ENCODE results near the gene ARHGAP6. TPM values are rescaled to one million over a fixed set of nuclear protein-coding genes. Genes with fewer than 3 reads are reported as not detected.

Gene ARHGAP6
- total and polyA plus RNA-seq, 2 of the 4 experiments (the other 2 are of a cell fraction), result 1.4 to 1.8 TPM

GRCh38 chrX:11125060-11125459 lies 540.7 kb downstream of the ARHGAP6 start:
- Histone ChIP-seq H3K23ac (ENCODE audit: low read depth, low read length) (no peak overlapping the region), H2AK9ac (replicated peaks; ENCODE audit: low read depth, low read length, poor library complexity) (no peak overlapping the region), H4K20me1 (ENCODE audit: insufficient read depth, low read length) (no peaks in the 10 kb centered on the region), H3K9ac (ENCODE audit: low read depth, low read length) (no peak overlapping the region), H3K4me2 (ENCODE audit: low read depth, low read length) (no peak overlapping the region), H3K4ac (ENCODE audit: low read depth, low read length) (no peak overlapping the region), H3K56ac (ENCODE audit: extremely low read depth, insufficient read depth, low read length) (no peak overlapping the region), H2AK5ac (ENCODE audit: low read depth, low read length) (no peak overlapping the region), H2BK15ac (ENCODE audit: low read depth, low read length) (no peak overlapping the region), H3K27ac (ENCODE audit: insufficient read depth, low read length) (no peak overlapping the region), H3K36me3 (ENCODE audit: control insufficient read depth, insufficient read depth, low read length) (peaks cover 5% of the 10 kb centered on the region), H3K4me3 (ENCODE audit: insufficient read depth, low read depth, low read length) (no peak overlapping the region), H4K8ac (ENCODE audit: low read depth in 2 of 2, low read length in 2 of 2) (no peak overlapping the region), H2BK120ac (ENCODE audit: low read depth, low read length) (no peak overlapping the region), H3K9me1 (ENCODE audit: insufficient read depth, low read length) (no peaks in the 10 kb centered on the region), H3K18ac (ENCODE audit: low read depth, low read length) (no peak overlapping the region), H4K5ac (ENCODE audit: low read depth, low read length) (no peak overlapping the region), H3K9me3 (ENCODE audit: control insufficient read depth, insufficient read depth, low read length) (no peaks in the 10 kb centered on the region), H3K4me1 (ENCODE audit: control insufficient read depth, insufficient read depth, low read length) (peaks cover 2% of the 10 kb centered on the region; the same call in 1 of the 2 replicates), H2BK5ac (ENCODE audit: low read depth, low read length, poor library complexity, severe bottlenecking) (no peak overlapping the region), H3K14ac (replicated peaks; ENCODE audit: low read depth, low read length) (no peak overlapping the region), H4K91ac (ENCODE audit: insufficient read depth, low read depth, low read length) (no peak overlapping the region), H2BK20ac (ENCODE audit: low read depth, low read length) (no peak overlapping the region), H3K79me1 (ENCODE audit: low read depth in 1 of 2, low read length in 2 of 2) (no peaks in the 10 kb centered on the region; a peak in 1 of 4 replicates), H3K27me3 (ENCODE audit: control insufficient read depth, insufficient read depth, low read length) (no peaks in the 10 kb centered on the region), H2AFZ (replicated peaks; ENCODE audit: low read length, poor library complexity) (no peak overlapping the region)
- in situ Hi-C loops (cut with MboI; ENCODE audit: low sequenced_read_pairs) (no loop called here), dilution Hi-C loops (cut with HindIII; ENCODE audit: low sequenced_read_pairs, unreplicated experiment) (loop anchor here (25.0 kb wide), 1 partner anchor 938 kb away; no protein-coding TSS in a partner anchor), intact Hi-C loops (cut with micrococcal nuclease) (no loop called here)
- ATAC-seq (ENCODE audit: low read depth) (no peak; the same call in 1 of the 2 replicates), DNase-seq (peak; percentile 33)
- ChIA-PET POLR2A (ENCODE audit: unreplicated experiment) (no interaction called here), CTCF (no interaction called here)
- WGBS, 2 experiments (ENCODE audit: extremely low coverage in 2 of 2, insufficient read length in 1 of 2), result no CpG with 5 or more reads among the region's 5 CpGs
- BruUV-seq (replicated peaks), result no TSS peak
- TF ChIP-seq USF2 (IDR thresholded peaks at IDR 0.05; ENCODE audit: low read depth, low read length) (no peak), NFE2L2 (IDR thresholded peaks at IDR 0.05; ENCODE audit: low read depth, low read length) (no peak), MXI1 (IDR thresholded peaks at IDR 0.05; ENCODE audit: borderline replicate concordance, low read depth, low read length) (no peak), RFX5 (IDR thresholded peaks at IDR 0.05; ENCODE audit: low read depth, low read length) (no peak), ELK1 (IDR thresholded peaks at IDR 0.05; ENCODE audit: borderline replicate concordance, low read depth, low read length) (no peak), CHD1 (IDR thresholded peaks at IDR 0.05; ENCODE audit: low read depth, low read length) (no peak), CEBPB (IDR thresholded peaks at IDR 0.05; ENCODE audit: low read depth, low read length) (peak; percentile 33; the same call in 1 of the 2 replicates), SMC3 (IDR thresholded peaks at IDR 0.05; ENCODE audit: low read depth, low read length) (no peak), MAFK (IDR thresholded peaks at IDR 0.05; ENCODE audit: low read depth, low read length) (peak; percentile 24; the same call in 1 of the 2 replicates), POLR2A (IDR thresholded peaks at IDR 0.05; ENCODE audit: low read depth, low read length) (no peak), CTCF (conservative IDR thresholded peaks at IDR 0.05; ENCODE audit: low read depth, low read length) (no peak), FOS (IDR thresholded peaks at IDR 0.05; ENCODE audit: low read depth, low read length) (no peak), BHLHE40 (IDR thresholded peaks at IDR 0.05; ENCODE audit: low read depth, low read length) (no peak), RCOR1 (IDR thresholded peaks at IDR 0.05; ENCODE audit: insufficient replicate concordance, low read length) (no peak), MAZ (IDR thresholded peaks at IDR 0.05; ENCODE audit: borderline replicate concordance, low read depth, low read length) (no peak), RAD21 (IDR thresholded peaks at IDR 0.05; ENCODE audit: low read length) (no peak)
